GM18498 (cell line): Measurements from ENCODE around the gene STXBP2.

Experiments
- ATAC-seq: cut with Tn5 transposase; IDR thresholded peaks from one replicate; pipeline ENCODE4 v1.9.1; 2021; ENCODE audit warnings: mild to moderate bottlenecking, moderate library complexity; ENCODE audit not compliant: unreplicated experiment

STXBP2 gene

DNA sequence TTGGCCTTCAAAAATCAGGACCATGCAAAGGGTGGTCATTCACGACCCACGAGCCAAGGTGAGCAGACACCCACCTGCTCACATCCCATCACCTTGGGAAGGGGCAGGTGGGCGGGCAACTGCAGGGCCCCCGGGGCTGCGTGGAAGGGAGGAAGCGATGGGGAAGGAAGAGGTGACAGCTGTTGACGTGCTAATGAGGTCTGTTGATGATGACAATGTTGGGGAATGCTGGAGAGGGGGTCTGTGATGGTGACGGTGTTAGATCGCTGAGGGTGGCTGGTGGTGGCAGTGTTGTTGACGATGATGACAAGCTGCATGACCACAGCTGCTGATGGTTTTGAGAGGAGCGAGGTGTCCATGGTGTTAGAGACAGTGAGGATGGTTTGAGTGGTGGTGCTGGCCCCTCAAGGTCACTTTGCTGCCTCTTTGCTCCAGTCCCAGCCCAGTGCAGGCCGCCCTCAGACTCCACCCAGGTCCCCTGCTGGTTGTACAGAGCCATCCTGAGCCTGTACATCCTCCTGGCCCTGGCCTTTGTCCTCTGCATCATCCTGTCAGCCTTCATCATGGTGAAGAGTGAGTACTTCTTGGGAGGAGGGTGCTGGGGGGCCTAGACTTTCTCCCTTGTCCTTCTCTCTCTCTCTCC lies 40.9 kb downstream of the STXBP2 start:
- no peak for ATAC-seq

DNA sequence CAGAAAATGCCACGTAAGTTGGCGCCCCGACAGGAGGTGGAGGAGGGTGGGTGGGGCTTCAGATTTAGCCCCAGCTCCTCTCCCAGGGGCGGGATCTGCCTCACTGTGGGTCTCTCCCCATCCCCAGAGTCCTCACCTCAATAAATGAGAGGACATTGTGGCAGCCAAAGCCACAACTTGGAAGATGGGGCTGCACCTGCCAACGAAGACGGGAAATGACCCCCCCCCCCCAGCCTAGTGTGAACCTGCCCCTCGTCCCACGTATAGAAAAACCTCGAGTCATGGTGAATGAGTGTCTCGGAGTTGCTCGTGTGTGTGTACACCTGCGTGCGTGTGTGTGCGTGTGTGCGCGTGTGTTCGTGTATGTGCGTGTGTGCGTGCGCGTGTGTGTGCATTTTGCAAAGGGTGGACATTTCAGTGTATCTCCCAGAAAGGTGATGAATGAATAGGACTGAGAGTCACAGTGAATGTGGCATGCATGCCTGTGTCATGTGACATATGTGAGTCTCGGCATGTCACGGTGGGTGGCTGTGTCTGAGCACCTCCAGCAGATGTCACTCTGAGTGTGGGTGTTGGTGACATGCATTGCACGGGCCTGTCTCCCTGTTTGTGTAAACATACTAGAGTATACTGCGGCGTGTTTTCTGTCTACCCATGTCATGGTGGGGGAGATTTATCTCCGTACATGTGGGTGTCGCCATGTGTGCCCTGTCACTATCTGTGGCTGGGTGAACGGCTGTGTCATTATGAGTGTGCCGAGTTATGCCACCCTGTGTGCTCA lies 42.3 kb downstream of the STXBP2 start:
- peak; percentile 46 for ATAC-seq

DNA sequence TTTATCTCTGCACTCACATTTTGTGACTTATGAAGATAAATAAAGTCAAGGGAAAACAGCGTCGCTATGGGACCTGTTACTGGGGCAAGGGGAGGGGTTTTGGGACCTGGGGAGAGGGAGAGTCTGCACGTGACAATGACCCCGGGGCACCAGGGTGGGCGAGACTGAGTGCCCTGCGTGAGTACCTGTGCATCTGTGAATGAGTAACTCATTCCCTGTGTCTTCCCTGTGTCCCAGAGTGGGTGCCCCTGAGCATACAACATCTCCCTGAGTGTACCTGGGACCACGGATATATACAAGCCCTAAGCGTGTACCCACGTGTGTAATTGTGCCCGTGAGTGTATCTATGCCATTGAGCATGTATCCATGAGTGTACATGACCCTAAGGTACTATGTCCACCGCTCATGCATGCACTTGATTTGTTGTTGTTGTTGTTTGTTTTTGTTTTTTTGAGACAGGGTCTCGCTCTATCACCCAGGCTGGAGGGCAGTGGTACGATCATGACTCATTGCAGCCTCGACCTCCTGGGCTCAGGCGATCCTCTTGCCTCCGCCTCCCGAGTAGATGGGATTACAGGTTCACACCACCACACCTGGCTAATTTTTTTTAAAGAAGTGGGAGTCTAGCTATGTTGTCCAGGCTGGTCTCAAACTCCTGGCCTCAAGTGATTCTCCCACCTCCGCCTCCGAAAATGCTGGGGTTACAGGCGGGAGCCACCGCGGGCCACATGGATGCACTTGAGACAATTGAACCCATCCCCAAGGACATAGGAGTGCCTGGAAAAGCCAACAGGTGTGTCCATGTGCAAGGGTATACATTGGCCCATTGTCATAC lies 43.1 kb downstream of the STXBP2 start:
- ATAC-seq, result no peak

DNA sequence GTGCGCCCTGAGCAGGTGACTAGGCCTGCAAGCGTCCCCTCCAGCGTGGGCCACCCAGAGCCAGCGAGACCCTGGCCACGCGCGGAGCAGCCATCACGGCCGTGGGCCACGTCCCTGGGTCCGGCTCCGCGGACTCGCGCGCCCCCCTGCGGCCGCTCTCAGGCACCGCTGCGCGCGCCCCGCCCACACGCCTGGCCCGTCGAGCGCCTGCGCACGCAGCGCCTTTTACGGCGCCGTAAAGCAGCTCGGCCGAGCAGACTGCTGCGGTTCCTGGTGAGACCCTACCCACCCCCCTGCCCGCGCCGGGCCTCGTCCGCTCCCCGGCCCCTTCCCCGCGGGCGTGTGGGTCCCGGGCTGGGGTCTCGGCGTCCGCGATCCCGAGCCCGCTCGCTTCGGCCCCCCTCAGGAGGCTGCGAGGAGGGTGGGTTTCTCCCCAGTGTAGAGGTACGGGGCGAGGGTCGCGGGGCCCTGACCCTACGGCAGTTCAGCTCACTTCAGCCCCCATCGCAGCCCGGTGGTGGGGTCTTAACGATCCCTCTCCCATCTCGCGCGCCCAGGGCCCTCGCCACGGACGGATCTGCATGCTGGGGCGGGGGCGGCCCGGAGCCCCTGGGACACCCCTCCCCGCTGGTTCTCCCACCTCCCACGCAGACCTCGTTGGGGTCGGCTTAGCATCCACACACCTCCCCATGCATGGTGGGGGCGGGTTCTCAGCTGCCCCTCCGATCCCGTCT lies 43.9 kb downstream of the STXBP2 start, which contains the start of gene TRAPPC5:
TSS of gene TRAPPC5 (plus strand) at position 228 of the 734 bp plus-strand sequence. CDS start 1,421 bp downstream, outside the sequence.
- ATAC-seq, result peak; percentile 67

DNA sequence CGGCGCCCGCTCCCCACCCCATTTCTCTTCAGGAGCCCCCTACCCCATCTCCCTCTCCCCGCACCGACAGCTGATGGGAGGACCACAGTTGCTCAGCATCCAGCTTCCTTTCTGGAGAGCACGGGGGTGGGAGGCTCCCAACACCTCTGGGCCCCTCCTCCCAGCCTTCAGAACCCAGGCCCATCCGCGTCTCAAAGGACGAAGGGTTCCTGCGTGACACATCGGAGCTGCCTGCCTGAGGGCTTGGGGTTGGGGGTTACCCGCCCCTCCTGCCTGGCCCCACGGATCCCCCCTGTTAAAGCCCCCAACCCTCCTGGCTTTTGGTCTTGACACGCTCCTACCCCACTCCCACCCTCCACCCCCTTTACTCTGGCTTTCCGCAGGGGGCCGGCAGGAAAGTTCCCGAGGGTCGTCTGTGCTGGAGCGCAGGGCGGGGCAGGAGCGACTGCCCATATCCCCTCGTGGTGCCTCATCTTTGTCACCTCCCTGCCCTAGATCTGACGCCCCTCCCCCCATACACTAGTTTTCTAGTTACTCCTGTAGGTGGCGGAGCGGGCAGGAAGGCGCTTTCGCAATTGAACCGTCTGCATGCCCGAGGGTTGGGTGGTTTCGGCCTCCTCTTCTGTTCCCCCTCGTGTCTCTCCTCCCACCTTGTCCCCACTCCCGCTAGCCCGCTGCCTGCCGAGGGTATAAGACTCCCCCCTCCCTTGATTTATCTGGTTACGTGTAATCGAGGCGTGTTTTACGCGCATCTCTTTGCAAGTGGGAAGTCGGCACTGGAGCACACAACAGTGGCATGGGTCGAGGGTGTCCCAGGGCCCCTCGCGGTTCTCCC lies 44.6 kb downstream of the STXBP2 start:
- peak; percentile 9 for ATAC-seq

DNA sequence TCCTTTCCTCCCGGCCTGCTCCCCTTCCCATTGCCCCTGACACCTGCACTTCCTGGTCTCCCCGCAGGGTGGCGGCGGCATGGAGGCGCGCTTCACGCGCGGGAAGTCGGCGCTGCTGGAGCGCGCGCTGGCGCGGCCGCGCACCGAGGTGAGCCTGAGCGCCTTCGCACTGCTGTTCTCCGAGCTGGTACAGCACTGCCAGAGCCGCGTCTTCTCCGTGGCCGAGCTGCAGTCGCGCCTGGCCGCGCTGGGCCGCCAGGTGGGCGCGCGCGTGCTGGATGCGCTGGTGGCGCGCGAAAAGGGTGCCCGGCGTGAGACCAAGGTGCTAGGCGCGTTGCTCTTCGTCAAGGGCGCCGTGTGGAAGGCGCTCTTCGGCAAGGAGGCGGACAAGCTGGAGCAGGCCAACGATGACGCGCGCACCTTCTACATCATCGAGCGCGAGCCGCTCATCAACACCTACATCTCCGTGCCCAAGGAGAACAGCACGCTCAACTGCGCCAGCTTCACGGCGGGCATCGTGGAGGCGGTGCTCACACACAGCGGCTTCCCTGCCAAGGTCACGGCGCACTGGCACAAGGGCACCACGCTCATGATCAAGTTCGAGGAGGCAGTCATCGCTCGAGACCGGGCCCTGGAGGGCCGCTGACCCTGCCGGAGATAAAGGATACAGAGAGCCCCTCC lies 45.4 kb downstream of the STXBP2 start:
- no peak for ATAC-seq

DNA sequence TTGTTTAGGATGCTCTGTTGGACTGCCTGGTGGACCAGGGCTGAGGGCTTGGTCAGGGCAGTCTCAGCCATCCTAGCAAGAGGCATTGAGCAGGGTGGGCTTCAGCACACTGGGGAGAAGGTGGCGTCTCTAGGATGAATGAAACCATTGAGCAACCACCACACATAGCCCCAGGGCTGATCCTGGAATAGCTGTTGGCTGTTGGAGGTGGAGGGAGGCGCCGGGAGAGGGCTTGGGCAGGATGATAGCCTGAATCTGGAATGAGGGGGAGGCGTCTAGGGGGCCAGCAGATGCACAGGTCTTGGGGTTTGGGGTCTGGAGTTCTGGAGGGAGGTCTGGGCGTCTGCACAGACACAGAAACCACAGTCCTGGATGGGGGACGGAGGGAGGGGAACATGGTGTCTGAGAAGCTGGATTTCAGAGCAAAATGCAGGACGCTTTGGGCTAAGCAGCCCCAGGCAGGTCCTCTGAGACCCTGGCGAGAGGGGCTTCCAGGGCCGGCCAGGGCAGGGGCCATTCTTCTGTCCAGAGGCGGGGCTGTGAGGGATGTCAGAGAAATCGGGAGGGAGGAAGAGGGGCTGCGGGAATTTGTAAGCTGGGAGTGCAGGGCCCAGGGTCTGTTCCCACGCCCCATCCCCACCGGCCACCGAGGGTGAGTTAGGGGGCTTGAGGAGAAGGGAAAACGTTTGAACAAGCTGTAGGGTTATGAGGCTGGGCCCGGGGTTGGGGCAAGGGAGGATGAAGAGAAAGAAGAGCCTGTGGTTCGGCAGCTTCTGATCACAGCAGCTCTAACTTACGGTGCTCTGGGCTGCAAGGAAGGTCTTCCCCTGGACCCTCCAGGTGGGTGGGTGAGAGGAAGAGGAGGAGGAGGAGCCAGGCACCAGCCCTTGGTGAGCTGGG lies 48.9 kb downstream of the STXBP2 start:
- ATAC-seq, result no peak

DNA sequence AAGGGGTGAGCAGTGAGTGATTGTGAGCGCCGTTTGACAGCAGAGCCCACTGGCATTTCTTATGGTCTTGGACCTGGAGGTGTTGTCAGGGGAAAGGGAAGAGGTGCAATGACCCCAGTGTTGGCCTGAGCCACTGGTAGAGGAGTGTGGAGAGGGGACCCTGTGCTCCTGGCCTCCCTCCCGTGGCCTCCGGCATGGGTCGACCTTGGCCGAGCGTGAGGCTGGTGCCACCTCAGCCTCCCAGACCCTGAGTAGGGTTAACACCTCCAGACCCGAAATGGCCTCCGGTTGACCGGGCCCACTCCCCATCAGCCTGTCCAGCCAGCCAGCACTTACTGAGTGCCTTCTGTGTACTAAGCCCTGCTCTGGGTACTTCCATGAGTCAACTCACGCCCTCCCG lies 50.3 kb downstream of the STXBP2 start:
- ATAC-seq, result no peak

DNA sequence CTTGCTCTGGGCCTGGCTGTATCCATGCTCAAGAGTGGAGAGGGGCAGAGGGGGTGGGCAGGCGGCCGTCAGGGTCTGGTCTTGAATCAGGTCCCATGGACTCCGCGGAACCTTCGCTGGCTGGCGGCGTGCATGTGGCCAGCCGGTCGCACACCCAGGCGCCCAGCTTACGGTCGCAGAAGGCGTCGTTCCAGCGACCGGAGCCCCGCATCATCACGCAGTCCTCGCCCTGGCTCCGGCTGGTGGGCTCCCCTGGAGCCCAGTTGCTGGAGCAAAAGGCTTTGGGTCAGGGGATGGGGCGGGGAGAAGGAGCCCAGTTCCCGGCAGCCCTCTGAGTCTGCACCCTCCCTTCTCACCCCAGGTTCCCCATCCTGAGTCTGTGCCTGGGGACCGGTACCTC lies 52.3 kb downstream of the STXBP2 start:
- ATAC-seq, result no peak

DNA sequence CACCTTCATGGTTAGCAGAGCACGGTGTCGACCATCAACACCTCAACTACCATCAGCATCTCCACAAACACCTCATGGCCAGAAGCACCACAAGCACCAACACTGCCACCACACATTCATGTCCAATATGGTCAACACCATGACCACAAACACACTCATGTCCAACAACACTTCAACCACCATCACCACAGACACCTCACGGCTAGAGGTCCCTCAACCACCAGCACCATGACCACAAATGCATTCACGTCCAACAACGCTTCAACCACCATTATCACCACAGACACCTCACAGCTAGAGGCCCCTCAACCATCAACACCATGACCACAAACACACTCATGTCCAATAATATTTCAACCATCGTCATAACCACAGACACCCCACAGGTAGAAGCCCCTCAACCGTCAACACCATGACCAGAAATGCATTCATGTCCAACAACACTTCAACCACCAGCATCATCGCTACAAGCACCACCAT lies 53.9 kb downstream of the STXBP2 start:
- no peak for ATAC-seq

DNA sequence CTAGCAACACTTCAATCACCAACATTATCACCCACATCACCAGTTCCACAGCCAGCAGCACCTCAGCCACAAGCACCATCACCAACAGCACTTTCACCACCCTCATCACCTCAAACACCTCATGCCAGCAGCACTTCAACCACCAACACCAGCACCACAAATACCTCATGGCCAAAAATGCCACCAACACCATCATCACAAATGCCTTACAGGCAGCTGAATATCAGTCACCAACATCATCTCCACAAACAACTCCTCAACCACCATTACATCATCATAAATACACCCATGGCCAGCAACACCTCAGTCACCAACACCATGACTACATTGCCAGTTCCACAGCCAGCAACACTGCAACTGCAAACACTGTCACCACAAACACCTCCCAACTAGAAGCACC lies 54.6 kb downstream of the STXBP2 start:
- ATAC-seq, result no peak

DNA sequence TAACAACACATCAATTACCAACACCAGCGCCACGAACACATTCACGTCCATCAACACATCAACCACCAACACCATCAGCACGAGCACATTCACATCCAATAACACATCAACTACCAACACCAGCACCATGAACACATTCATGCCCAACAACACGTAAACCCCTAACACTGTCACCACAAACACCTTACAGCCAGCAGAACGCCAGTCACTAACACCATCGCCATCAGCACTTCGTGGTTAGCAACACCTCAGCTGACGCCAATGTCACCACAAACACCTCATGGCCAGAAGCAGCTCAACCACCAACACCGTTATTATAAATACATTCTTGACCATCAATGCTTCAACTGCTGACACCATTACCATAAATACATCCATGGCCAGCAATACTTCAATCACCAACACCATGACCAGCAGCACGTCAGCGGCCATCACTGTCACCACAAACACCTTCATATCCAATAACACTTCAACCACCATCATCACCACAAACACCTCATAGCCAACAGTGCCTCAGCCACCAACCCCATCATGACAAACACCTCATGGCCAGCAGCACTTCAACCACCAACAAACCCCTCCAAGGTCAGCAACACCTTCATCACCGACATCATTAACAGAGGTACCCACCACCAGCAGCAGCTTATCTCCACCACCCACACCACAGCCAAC lies 55.6 kb downstream of the STXBP2 start:
- no peak for ATAC-seq

DNA sequence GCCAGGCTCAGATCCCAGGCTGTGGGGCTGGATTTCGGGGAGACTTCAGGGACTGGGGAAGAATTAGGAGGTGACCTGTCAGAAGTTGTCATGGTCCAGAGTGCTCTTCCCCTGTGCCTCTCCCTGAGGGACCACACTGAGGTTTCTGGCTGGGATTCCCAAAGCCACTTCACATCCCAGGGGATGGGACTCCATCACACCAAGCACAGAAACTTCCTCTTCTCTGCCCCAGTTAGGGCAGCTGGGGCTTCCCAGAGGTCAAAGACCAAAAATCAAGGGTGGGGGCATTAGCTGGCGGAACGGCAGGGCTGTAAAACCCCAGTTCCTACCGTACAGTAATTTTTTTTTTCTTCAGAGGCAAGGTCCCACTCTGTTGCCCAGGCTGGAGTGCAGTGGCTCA lies 57.6 kb downstream of the STXBP2 start:
- no peak for ATAC-seq
